Stimulated activated memory B cell treated with anti-CD40 and anti-IgM and Interleukin-4, amounts not matched to agents 10 μg/mL and 1 μg/mL and 100 μg/mL, for 72 hours (primary cell): ENCODE results near the gene INMT.

Experiments used
- ATAC-seq: fragments of 150-1000 bp; cut with Tn5 transposase; 2 replicates; pipeline ENCODE4 v1.10.0; 2021
- H3K27ac Mint-ChIP-seq: one replicate; pipeline ENCODE4 v1.8.0; 2022; ENCODE audit warnings: mild to moderate bottlenecking, mixed read lengths
- H3K27me3 Mint-ChIP-seq: one replicate; pipeline ENCODE4 v1.8.0; 2022; ENCODE audit warnings: mixed read lengths
- H3K36me3 Mint-ChIP-seq: one replicate; pipeline ENCODE4 v1.8.0; 2022; ENCODE audit warnings: mixed read lengths
- H3K4me1 Mint-ChIP-seq: one replicate; pipeline ENCODE4 v1.8.0; 2022; ENCODE audit warnings: mixed read lengths
- H3K4me3 Mint-ChIP-seq: one replicate; pipeline ENCODE4 v1.8.0; 2022; ENCODE audit warnings: mild to moderate bottlenecking, moderate library complexity, mixed read lengths
- H3K9me3 Mint-ChIP-seq: one replicate; pipeline ENCODE4 v1.8.0; 2022; ENCODE audit warnings: mixed read lengths

Gene INMT

GRCh38 chr7:30779574-30779973 lies 27.6 kb downstream of the INMT start:
- H3K9me3 Mint-ChIP-seq, result no peaks in the 10 kb centered on the region
- H3K4me3 Mint-ChIP-seq, result no peak overlapping the region
- H3K27me3 Mint-ChIP-seq, result no peaks in the 10 kb centered on the region
- no peak overlapping the region for H3K27ac Mint-ChIP-seq
- H3K36me3 Mint-ChIP-seq, result peaks cover 5% of the 10 kb centered on the region
- H3K4me1 Mint-ChIP-seq, result no peaks in the 10 kb centered on the region
- no peak for ATAC-seq

GRCh38 chr7:30780941-30781340 lies 29.0 kb downstream of the INMT start:
- H3K27me3 Mint-ChIP-seq, result no peaks in the 10 kb centered on the region
- ATAC-seq, result no peak
- H3K4me3 Mint-ChIP-seq, result no peak overlapping the region
- H3K27ac Mint-ChIP-seq, result no peak overlapping the region
- H3K9me3 Mint-ChIP-seq, result no peaks in the 10 kb centered on the region
- peaks cover 5% of the 10 kb centered on the region for H3K36me3 Mint-ChIP-seq
- H3K4me1 Mint-ChIP-seq, result no peaks in the 10 kb centered on the region

DNA sequence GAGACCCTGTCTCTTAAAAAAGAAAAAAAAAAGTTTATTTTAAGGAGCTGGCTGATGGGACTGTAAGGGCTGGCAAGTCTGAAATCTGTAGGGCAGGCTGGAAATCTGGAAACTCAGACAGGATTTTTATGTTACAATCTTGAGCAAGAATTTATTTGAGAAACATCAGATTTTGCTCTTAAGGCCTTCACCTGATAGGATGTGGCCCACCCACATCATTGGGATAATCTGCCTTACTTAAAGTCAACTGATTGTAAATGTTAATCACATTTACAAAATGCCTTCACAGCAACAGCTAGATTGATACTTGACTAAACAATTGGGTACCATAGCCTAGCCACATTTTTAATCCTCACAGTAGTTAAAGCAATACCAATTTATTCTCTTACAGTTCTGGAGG lies 30.8 kb downstream of the INMT start:
- Mint-ChIP-seq H3K4me3 (no peak overlapping the region), H3K27ac (no peak overlapping the region), H3K27me3 (no peaks in the 10 kb centered on the region), H3K4me1 (no peaks in the 10 kb centered on the region), H3K36me3 (peaks cover 5% of the 10 kb centered on the region), H3K9me3 (no peaks in the 10 kb centered on the region)
- no peak for ATAC-seq

DNA sequence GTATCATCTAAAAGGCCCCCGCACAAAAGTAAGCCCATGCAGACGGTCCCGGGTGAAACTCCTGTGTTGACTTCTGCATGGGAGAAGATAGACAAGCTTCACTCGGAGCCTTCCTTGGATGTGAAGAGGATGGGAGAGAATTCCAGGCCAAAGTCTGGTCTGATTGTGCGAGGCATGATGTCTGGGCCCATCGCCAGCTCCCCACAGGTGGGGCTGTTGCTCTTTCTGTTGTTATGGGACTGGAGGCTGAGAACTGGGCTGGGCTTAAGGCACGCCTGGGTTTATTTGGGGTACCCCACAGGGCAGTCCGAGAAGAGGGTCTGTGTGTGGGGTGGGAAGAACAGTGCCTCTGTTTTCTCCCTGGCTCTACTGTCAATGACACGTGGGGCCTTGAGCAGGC lies 33.9 kb downstream of the INMT start:
- no peaks in the 10 kb centered on the region for H3K27me3 Mint-ChIP-seq
- no peaks in the 10 kb centered on the region for H3K9me3 Mint-ChIP-seq
- no peaks in the 10 kb centered on the region for H3K4me1 Mint-ChIP-seq
- no peak overlapping the region for H3K27ac Mint-ChIP-seq
- no peak overlapping the region for H3K4me3 Mint-ChIP-seq
- ATAC-seq, result no peak
- peaks cover 5% of the 10 kb centered on the region for H3K36me3 Mint-ChIP-seq

- H3K9me3 Mint-ChIP-seq, result no peaks in the 10 kb centered on the region
Measured at GRCh38 chr7:30787486-30787885, 35.6 kb downstream of the INMT start.

DNA sequence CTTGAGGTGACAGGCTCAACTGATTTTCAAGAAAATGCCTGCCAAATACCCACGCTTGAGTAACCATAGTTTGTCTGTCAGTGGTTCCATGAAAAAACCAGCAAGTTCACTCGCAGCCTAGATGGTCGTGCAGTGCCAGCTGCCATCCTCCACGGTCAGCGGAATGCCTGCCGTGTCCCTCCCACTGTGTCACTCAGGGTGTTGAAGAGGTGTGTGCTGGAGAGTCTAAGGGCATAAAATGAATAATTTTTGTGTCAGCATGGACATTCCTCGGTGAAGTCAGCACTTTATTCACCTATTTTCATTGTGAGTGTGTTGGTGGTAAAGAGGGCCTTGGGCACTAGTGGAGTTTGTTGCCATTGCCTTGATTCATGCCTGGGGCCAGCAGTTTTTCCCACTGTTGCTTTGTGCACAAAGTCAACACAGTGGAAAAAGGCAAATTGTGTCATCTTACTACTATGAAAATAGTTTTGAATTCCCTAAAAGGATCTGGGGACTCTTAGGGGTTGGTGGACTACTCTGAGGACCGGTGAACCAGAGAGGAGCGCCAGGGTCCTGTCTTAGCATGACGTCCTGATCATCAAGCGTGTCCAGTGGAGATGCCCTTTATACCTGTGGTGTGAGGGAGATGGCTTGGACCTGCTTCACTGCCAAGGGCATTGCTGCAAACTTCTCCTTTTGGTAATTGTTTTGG lies 36.9 kb downstream of the INMT start:
- no peak for ATAC-seq
- Mint-ChIP-seq H3K27me3 (no peaks in the 10 kb centered on the region), H3K4me3 (no peak overlapping the region), H3K27ac (no peak overlapping the region), H3K4me1 (no peaks in the 10 kb centered on the region), H3K36me3 (peaks cover 5% of the 10 kb centered on the region), H3K9me3 (no peaks in the 10 kb centered on the region)

More at GRCh38 chr7:30787486-30787885, 35.6 kb downstream of the INMT start:
- no peak overlapping the region for H3K27ac Mint-ChIP-seq
- H3K36me3 Mint-ChIP-seq, result peaks cover 5% of the 10 kb centered on the region
- H3K4me3 Mint-ChIP-seq, result no peak overlapping the region
- H3K4me1 Mint-ChIP-seq, result no peaks in the 10 kb centered on the region
- no peaks in the 10 kb centered on the region for H3K27me3 Mint-ChIP-seq
- ATAC-seq, result no peak

DNA sequence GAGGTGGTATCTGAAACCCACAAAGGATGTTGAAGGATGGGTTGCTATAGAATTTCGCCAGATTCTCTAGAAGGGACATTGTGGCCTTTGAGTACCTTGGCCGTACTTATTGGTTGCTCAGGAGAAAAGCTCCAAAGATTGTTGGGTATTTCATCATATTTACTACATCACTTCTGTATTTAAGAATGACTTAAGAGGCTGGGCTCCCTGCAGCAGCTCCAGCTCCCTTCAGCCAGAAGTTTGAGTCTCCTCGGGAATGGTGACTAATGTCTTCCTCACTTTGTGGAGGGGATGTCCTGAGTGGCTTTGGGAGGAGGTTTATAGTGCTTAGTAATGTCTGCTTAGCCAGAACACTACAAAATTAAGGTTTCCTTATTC lies 37.4 kb downstream of the INMT start:
- Mint-ChIP-seq H3K27ac (no peak overlapping the region), H3K27me3 (no peaks in the 10 kb centered on the region), H3K9me3 (no peaks in the 10 kb centered on the region), H3K36me3 (peaks cover 2% of the 10 kb centered on the region), H3K4me3 (no peak overlapping the region), H3K4me1 (no peaks in the 10 kb centered on the region)
- ATAC-seq, result no peak

DNA sequence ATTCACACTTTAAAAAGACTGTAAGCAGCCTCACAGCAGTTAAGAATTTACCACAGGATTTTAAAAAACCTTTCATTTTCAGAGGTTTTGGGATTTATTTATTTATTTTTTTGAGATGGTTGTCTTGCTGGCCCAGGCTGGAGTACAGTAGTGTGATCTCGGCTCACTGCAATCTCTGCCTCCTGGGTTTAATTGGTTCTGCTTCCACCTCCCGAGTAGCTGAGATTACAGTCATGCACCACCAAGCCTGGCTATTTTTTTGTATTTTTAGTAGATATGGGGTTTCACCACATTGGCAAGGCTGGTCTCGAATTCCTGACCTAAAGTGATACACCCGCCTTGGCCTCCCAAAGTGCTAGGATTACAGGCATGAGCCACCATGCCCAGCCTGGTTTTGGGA lies 38.4 kb downstream of the INMT start:
- Mint-ChIP-seq H3K4me1 (peaks cover 4% of the 10 kb centered on the region), H3K36me3 (no peaks in the 10 kb centered on the region), H3K27me3 (no peaks in the 10 kb centered on the region), H3K4me3 (no peak overlapping the region), H3K27ac (no peak overlapping the region), H3K9me3 (no peaks in the 10 kb centered on the region)
- ATAC-seq, result no peak

GRCh38 chr7:30791114-30791513 lies 39.2 kb downstream of the INMT start:
- Mint-ChIP-seq H3K4me1 (peaks cover 11% of the 10 kb centered on the region), H3K36me3 (no peaks in the 10 kb centered on the region), H3K4me3 (no peak overlapping the region), H3K9me3 (no peaks in the 10 kb centered on the region), H3K27ac (no peak overlapping the region), H3K27me3 (no peaks in the 10 kb centered on the region)
- no peak for ATAC-seq

GRCh38 chr7:30795161-30795948 lies 43.4 kb downstream of the INMT start:
- Mint-ChIP-seq H3K27me3 (no peaks in the 10 kb centered on the region), H3K4me1 (peaks cover 53% of the 10 kb centered on the region), H3K36me3 (no peaks in the 10 kb centered on the region), H3K4me3 (no peak overlapping the region), H3K27ac (peak overlapping the region; percentile 10), H3K9me3 (no peaks in the 10 kb centered on the region)
- ATAC-seq, result peak; percentile 49

DNA sequence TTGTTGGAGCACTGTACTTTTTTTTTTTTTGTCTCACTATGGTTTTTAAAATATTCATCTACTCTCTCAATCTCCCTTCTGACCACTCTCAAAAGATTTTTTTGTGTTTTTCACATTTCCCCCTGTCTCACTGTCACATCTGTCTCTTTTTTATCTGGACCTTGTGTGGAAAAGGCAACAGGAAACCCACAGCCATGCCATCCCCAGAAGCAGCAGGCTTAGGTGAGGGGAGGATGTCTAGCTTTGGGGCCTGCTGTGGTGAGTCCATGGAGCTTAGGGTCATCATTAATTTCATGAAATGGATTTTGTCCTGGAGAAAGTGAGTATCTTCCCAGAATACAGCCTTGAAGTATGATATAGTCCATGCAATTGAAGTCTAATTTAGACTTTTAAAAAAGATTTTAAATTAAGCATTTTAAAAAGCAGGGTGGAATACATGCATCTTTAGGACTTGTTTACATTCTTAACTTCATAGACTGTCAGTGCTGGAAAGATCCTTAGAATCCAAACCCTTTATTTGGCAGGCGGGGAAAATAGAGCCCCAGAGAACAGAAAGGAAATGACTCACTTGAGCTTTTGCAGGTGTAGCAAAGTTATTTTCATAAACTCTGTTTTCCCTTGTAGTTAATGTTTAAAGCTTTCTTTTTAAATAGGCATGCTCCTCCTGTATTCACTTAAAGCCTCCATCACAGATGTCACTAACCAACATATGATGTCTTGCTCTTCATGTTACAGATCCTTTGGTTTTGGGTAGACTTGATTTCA lies 44.4 kb downstream of the INMT start:
- ATAC-seq, result no peak
- Mint-ChIP-seq H3K9me3 (no peaks in the 10 kb centered on the region), H3K27me3 (no peaks in the 10 kb centered on the region), H3K36me3 (no peaks in the 10 kb centered on the region), H3K27ac (peak overlapping the region; percentile 10), H3K4me3 (no peak overlapping the region), H3K4me1 (peaks cover 58% of the 10 kb centered on the region)

DNA sequence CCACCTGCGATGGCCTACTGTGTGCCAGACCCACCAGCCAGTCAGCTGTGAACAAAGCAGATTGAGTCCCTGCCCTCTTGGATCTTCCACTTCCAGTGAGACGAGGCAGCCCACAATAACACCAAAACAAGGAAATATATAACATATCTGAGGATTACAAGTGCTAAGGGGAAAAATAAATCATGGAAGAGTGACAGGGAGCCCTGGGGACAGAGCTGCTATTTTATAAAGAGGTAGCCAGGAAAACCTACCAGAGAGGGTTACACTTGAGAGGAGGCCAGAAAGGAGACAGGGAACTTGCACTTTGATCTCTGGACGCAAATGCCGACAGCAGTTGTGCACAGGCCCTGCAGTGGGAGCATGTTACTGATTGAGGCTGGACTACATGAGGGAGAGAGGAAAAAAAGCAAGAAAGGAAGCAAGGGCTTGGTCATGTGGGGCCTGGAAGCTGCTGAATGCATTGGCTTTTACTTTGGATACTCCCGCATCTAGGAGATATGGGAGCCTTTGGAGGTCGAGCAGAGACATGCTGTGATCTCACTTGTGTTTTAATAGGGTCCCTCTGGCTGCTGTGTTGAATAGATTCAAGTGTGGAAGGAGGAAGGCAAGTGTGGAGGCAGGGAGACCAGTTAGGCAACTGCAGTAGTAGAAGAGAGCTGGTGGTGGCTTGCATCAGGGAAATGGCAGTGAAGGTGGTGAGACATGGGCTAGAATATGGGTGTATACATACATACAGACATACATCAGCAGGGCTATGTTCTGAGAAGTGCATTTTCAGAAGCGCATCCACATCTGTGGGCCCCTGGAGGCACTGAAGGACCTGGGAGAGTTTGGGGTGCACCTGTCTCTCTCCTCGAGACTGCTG lies 45.5 kb downstream of the INMT start:
- H3K36me3 Mint-ChIP-seq, result no peaks in the 10 kb centered on the region
- ATAC-seq, result no peak
- no peaks in the 10 kb centered on the region for H3K27me3 Mint-ChIP-seq
- peaks cover 58% of the 10 kb centered on the region for H3K4me1 Mint-ChIP-seq
- no peak overlapping the region for H3K4me3 Mint-ChIP-seq
- peak overlapping the region; percentile 33 for H3K27ac Mint-ChIP-seq
- H3K9me3 Mint-ChIP-seq, result no peaks in the 10 kb centered on the region

- Mint-ChIP-seq H3K27me3 (no peaks in the 10 kb centered on the region), H3K4me3 (no peak overlapping the region)
- peak; percentile 92 for ATAC-seq
Measured at GRCh38 chr7:30799206-30799975, 47.5 kb downstream of the INMT start.

DNA sequence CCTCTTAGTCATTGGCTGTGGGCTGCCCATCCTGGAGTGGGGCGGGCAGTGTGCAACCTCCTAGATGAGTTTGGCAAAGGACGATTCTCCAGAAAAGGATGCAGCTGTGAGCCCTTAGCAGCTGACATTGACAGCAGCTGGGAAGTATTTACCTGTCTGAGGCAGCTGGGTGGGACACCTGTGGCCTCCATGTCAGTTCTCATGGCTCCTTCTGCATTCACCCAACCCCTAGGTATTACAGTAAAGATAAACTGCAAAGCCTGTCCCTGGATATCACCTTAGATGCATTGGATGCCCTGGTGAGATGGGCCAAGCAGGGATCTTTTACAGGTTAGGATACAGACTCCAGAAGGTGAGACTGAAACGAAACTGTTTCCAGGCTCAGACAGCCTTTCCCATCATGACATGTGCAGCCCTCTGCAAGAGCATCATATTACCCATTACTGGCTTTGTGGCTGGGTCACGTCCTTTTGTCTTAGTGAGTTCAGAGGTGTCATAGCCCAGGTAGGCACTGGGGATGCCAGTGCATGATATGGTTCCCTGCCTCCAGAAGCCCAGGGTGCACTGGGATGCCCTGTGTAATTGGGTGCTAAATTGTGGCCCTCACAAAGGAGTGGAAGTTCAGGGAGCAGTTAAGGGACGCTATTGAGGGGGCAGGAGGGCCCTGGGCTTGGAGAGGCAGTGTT lies 48.2 kb downstream of the INMT start:
- H3K4me1 Mint-ChIP-seq, result peaks cover 57% of the 10 kb centered on the region
- peak overlapping the region; percentile 33 for H3K27ac Mint-ChIP-seq
- no peaks in the 10 kb centered on the region for H3K36me3 Mint-ChIP-seq
- no peaks in the 10 kb centered on the region for H3K9me3 Mint-ChIP-seq
- H3K4me3 Mint-ChIP-seq, result no peak overlapping the region
- ATAC-seq, result no peak
- H3K27me3 Mint-ChIP-seq, result no peaks in the 10 kb centered on the region

More at GRCh38 chr7:30799206-30799975, 47.5 kb downstream of the INMT start:
- H3K4me1 Mint-ChIP-seq, result peaks cover 58% of the 10 kb centered on the region
- H3K27ac Mint-ChIP-seq, result peak overlapping the region; percentile 33
- H3K9me3 Mint-ChIP-seq, result no peaks in the 10 kb centered on the region
- H3K36me3 Mint-ChIP-seq, result no peaks in the 10 kb centered on the region
